BE2C (cell line): Measurements from ENCODE around the gene RRP8. TPM values are rescaled to one million over a fixed set of nuclear protein-coding genes. Genes with fewer than 3 reads are reported as not detected.
A peak's percentile ranks its signal among the peaks of the same experiment; 100 is the strongest.

Experiments used
- DNase-seq: peaks from one replicate; pipeline ENCODE4 v3.0.0-alpha.2; 2020
- H3K27me3 ChIP-seq: fragments of 250-450 bp; sonication (Bioruptor Pico); 2 replicates; pipeline ENCODE4 v1.5.1; 2020; ENCODE audit warnings: mild to moderate bottlenecking
- H3K36me3 ChIP-seq: fragments of 250-450 bp; sonication (Bioruptor Pico); 2 replicates; pipeline ENCODE4 v1.5.1; 2020; ENCODE audit warnings: mild to moderate bottlenecking
- H3K4me1 ChIP-seq: fragments of 250-450 bp; sonication (Bioruptor Pico); 2 replicates; pipeline ENCODE4 v1.5.1; 2020
- H3K4me3 ChIP-seq: 2 replicates; pipeline ENCODE4 v1.5.1; 2011; ENCODE audit warnings: low read depth, low read length
- H3K9me3 ChIP-seq: fragments of 250-450 bp; sonication (Bioruptor Pico); 2 replicates; pipeline ENCODE4 v1.5.1; 2020
- polyA plus RNA-seq: library from polyadenylated mRNA; unstranded; fragments of >200 nt; gene quantifications from one replicate; pipeline ENCODE4 v1.2.1, GENCODE V29; 2012; ENCODE audit warnings: low read depth, missing spikeins; ENCODE audit not compliant: insufficient read length, insufficient read depth
- TF ChIP-seq, protein P1 (sequence below): IDR thresholded peaks from 2 replicates; pipeline ENCODE4 v1.5.1; 2012; ENCODE audit warnings: mild to moderate bottlenecking, low read depth, low read length

RRP8 gene
- 30.2 TPM for polyA plus RNA-seq

DNA sequence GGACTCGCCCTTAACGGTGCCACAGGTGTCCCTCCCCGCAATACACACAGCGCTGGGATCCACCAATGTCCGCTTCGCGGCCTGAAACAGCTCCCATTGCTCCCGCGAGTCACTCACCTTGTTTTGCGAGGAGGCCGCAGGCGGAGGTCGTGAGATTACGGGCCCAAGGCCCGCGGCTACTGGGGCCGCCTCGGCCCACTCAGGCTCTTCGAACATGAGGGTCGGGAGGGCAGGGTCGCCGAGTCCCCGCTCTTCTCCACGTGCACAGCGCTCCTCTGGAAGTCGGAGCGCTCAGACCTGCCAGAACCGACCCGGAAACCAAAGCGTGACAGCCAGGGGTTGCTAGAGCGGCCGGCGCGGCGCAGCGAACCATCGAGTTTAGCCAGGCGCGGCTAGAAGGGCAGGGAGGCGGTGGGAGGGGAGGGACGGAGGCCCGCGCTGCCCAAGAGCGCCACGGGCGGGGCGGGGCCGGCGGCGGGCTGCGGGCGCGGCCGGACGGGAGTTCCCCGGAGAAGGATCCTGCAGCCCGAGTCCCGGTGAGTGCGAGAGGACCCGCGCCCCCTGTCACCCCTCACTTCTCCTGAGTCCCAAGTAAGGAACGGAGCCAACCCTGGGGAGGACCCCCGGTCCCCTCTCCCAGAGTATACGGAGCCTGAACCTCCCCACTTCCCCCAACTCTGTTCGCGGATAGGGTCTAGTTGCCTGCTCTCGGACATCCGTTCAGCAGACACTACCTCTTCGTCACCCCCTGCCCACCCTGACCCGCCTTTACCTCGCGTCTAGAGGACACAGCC lies at the start of gene RRP8, which contains the start of gene ILK:
TSS of gene RRP8 (minus strand) at position 330 of the 794 bp plus-strand sequence. CDS start at position 216, 114 bp downstream.
TSS of gene ILK (plus strand) at position 488 of the 794 bp plus-strand sequence. CDS start 498 bp downstream, outside the sequence.
- peak; percentile 82 for DNase-seq
- peaks cover 23% of the 10 kb centered on the region for H3K36me3 ChIP-seq
- H3K4me3 ChIP-seq = peak within 1 kb of the TSS; percentile 85
- peaks cover 8% of the 10 kb centered on the region for H3K4me1 ChIP-seq
- no peaks in the 10 kb centered on the region for H3K27me3 ChIP-seq
- TF ChIP-seq, protein P1, sequence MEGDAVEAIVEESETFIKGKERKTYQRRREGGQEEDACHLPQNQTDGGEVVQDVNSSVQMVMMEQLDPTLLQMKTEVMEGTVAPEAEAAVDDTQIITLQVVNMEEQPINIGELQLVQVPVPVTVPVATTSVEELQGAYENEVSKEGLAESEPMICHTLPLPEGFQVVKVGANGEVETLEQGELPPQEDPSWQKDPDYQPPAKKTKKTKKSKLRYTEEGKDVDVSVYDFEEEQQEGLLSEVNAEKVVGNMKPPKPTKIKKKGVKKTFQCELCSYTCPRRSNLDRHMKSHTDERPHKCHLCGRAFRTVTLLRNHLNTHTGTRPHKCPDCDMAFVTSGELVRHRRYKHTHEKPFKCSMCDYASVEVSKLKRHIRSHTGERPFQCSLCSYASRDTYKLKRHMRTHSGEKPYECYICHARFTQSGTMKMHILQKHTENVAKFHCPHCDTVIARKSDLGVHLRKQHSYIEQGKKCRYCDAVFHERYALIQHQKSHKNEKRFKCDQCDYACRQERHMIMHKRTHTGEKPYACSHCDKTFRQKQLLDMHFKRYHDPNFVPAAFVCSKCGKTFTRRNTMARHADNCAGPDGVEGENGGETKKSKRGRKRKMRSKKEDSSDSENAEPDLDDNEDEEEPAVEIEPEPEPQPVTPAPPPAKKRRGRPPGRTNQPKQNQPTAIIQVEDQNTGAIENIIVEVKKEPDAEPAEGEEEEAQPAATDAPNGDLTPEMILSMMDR = no peak; the same call in 1 of the 2 replicates
- H3K9me3 ChIP-seq = no peaks in the 10 kb centered on the region

DNA sequence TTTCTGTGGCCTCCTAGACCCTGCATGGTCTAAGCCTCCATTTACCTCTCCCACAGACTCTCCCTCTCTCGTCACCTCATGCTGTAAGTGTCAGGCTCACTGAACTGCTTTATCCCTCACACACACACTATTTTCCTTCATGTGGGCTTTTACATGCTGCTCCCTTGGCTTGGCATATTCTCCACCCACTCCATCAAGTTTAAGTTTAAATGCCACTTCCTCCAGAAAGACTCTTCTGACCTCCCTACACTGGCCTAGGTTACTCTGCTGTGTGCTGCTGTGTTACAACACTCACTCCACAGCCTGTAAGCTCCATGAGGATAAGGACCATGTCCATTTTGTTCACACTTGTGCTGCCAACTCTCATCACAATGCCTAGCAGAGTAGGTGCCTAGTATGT lies 49.7 kb upstream of the RRP8 start:
- Histone ChIP-seq H3K4me3 (no peak overlapping the region), H3K9me3 (no peaks in the 10 kb centered on the region), H3K27me3 (peaks cover 6% of the 10 kb centered on the region), H3K36me3 (no peaks in the 10 kb centered on the region), H3K4me1 (no peaks in the 10 kb centered on the region)
- no peak for DNase-seq
- TF ChIP-seq, protein P1 = no peak

DNA sequence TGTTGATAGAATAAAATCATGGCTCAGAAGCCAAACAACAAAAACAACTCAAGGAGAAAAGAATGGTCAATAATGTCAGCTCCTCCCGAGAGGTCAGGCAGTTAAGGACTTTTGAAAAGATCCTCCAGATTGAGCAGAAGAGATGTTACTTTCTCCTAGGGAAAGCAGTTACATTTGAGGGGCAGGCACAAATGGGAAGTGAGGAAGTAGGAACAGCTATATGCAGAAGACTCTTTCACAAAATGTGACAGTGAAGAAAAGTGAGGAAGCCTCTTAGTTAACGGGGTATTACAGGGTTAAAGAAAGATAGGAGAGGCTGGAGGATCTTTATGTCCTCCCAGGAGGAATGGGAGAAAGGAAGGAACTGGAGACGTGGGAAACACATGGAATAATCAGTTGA lies 48.8 kb upstream of the RRP8 start:
- no peaks in the 10 kb centered on the region for H3K9me3 ChIP-seq
- H3K4me3 ChIP-seq = no peak overlapping the region
- no peak for DNase-seq
- H3K4me1 ChIP-seq = no peaks in the 10 kb centered on the region; the same call in 1 of the 2 replicates
- TF ChIP-seq, protein P1 = no peak
- peaks cover 6% of the 10 kb centered on the region for H3K27me3 ChIP-seq
- H3K36me3 ChIP-seq = no peaks in the 10 kb centered on the region

DNA sequence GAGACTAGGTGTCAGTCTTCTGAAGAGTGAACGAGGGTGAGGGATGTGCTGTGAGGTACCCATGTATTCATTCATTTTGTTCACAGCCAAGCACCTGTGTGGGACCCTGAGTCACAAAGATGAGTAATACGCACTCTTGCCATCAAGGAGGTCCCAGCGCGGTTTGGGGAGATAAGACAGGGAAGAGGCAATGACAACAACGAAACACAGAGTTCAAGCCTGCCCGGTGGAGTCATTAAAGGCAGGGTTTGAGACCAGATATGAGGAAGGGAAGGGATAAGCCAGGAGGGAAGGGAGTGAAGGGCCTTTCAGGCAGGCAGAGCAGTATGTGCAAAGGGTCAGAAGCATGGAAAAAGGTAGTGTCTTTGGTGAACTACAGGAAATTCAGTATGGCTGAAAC lies 47.6 kb upstream of the RRP8 start:
- Histone ChIP-seq H3K9me3 (no peaks in the 10 kb centered on the region), H3K36me3 (no peaks in the 10 kb centered on the region), H3K4me3 (no peak overlapping the region), H3K4me1 (no peaks in the 10 kb centered on the region; the same call in 1 of the 2 replicates), H3K27me3 (peaks cover under 1% of the 10 kb centered on the region)
- DNase-seq = no peak
- TF ChIP-seq, protein P1 = no peak

DNA sequence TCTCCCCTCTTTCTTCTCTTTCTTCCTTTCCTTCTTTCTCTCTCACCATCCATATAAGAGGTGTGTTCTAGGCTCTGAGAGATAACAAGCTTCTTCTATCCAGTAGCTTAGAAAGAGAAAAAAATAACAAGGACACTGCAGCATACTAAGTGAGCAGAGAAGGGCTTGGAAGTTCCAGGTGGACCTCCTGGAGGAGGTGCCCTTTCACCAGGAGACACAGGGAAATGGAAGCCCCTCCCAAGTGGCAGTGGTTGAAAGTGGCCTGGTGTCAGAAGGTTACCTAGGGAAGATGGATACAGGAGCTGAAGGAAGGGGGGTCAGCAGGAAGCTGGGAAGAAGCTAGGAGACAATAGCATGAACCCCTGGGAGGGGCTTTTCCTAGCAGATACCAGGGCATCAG lies 46.7 kb upstream of the RRP8 start:
- Histone ChIP-seq H3K4me1 (no peaks in the 10 kb centered on the region; the same call in 1 of the 2 replicates), H3K4me3 (no peak overlapping the region), H3K9me3 (no peaks in the 10 kb centered on the region), H3K36me3 (no peaks in the 10 kb centered on the region), H3K27me3 (no peaks in the 10 kb centered on the region)
- TF ChIP-seq, protein P1 = no peak
- DNase-seq = no peak

DNA sequence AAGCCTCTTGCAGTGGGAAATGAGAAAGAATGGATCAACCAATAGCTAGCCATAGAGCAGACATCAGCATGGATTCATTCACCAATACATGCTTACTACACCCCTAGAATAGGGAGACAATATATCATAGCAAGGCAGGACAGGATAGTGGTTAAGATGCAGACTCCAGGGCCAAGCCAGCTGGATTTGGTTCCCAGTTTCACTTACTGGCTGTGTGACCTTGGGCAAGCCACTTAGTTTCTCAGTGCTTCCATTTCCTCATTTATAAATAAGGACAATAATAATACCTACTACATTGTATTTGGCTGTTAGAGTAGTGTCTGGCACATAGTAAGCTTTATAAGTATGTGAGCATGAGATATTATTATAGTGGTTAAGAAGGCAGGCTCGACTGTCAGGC lies 45.1 kb upstream of the RRP8 start:
- H3K27me3 ChIP-seq = no peaks in the 10 kb centered on the region
- no peak for DNase-seq
- TF ChIP-seq, protein P1 = no peak
- H3K9me3 ChIP-seq = no peaks in the 10 kb centered on the region
- H3K4me3 ChIP-seq = no peak overlapping the region
- H3K36me3 ChIP-seq = no peaks in the 10 kb centered on the region
- no peaks in the 10 kb centered on the region; the same call in 1 of the 2 replicates for H3K4me1 ChIP-seq
